ENCODE measurements around the gene RPS10. TPM values are rescaled to one million over a fixed set of nuclear protein-coding genes. Genes with fewer than 3 reads are reported as not detected.
A peak's percentile ranks its signal among the peaks of the same experiment; 100 is the strongest.

The RPS10 gene
- total RNA-seq, 1 donor from 2014 or later, result 1,703 TPM

DNA sequence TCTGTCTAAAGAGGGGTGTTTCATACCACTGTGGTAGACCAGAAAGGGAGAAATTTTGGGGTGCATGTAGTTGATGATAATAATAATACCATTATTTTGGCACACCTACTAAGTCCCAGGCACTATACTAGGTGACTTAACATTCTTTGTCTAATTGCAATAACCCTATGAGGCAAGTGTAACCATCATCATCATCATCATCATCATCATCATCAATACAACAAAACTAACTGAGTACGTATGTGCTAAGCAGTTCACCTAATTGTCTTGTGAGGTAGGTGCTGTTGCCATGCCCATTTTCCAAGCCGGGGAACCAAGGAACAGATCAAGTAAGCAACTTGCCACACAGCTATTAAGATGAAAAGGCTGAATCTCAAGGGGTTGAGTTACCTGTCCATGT, 37.4 kb upstream of the RPS10 start:
- Histone ChIP-seq H3K27ac (no peak overlapping the region), H3K4me3 (no peak overlapping the region), H3K27me3 (peaks cover 6% of the 10 kb centered on the region), H3K4me1 (peaks cover 0 to 9% of the 10 kb centered on the region in 2 donors), H3K9me3 (no peaks in the 10 kb centered on the region), H3K36me3 (no peaks in the 10 kb centered on the region)
- intact Hi-C loops (cut with DNase I), result no loop called here
- TF ChIP-seq, protein P1, sequence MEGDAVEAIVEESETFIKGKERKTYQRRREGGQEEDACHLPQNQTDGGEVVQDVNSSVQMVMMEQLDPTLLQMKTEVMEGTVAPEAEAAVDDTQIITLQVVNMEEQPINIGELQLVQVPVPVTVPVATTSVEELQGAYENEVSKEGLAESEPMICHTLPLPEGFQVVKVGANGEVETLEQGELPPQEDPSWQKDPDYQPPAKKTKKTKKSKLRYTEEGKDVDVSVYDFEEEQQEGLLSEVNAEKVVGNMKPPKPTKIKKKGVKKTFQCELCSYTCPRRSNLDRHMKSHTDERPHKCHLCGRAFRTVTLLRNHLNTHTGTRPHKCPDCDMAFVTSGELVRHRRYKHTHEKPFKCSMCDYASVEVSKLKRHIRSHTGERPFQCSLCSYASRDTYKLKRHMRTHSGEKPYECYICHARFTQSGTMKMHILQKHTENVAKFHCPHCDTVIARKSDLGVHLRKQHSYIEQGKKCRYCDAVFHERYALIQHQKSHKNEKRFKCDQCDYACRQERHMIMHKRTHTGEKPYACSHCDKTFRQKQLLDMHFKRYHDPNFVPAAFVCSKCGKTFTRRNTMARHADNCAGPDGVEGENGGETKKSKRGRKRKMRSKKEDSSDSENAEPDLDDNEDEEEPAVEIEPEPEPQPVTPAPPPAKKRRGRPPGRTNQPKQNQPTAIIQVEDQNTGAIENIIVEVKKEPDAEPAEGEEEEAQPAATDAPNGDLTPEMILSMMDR (IDR thresholded peaks at IDR 0.05), result no peak
- no peak for DNase-seq (ENCODE audit: low spot score in 2 of 2)

DNA sequence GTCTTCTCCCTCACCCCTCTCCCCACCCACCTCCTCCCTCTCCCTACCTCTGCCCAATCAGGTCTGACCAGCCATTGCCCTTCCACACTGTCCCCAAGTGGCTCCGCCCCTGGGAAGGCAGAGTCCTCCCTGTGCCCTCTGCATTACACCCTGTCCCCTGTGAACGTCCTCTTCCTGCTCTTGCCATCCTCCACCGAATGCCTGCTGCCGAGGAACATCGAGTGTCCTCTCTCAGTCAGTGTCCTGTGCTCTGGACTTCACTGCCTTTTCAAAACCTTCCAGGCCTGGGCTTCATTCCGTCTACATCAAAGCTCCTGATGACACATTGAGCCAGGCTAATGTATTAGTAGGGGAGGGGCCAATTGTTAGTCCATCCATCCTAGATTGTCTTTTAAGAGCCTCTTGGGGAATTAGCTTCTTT, 36.7 kb upstream of the RPS10 start:
- TF ChIP-seq, protein P1 (IDR thresholded peaks at IDR 0.05), result no peak
- Histone ChIP-seq H3K4me1 (peaks cover 0 to 9% of the 10 kb centered on the region in 2 donors), H3K9me3 (no peaks in the 10 kb centered on the region), H3K27ac (no peak overlapping the region), H3K4me3 (no peak overlapping the region), H3K27me3 (peaks cover 6% of the 10 kb centered on the region), H3K36me3 (no peaks in the 10 kb centered on the region)
- intact Hi-C loops (cut with DNase I), result no loop called here
- DNase-seq (ENCODE audit: low spot score in 2 of 2), result no peak

DNA sequence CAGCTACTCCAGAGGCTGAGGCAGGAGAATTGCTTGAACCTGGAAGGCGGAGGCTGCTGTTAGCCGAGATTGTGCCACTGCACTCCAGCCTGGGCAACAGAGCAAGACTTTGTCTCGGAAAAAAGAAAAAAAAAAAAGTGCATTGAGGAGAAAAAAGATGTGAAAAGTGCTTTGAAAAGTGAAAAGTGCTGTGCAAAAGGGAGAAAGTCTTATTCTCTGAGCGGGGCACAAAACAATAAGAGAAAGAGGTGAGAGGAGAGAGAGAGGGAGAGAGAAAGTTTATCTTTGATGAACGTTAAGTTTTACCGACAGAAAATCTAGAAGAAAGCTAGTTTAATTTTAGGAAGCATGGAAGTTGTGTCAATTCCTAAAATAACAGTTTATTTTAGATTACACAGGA, 36.1 kb upstream of the RPS10 start:
- TF ChIP-seq, protein P1 (IDR thresholded peaks at IDR 0.05), result no peak
- no peak overlapping the region for H3K27ac ChIP-seq
- H3K4me3 ChIP-seq, result no peak overlapping the region
- intact Hi-C loops (cut with DNase I), result no loop called here
- DNase-seq (ENCODE audit: low spot score in 2 of 2), result no peak
- no peaks in the 10 kb centered on the region for H3K9me3 ChIP-seq
- H3K4me1 ChIP-seq, result peaks cover 0 to 9% of the 10 kb centered on the region in 2 donors
- H3K36me3 ChIP-seq, result no peaks in the 10 kb centered on the region
- peaks cover 6% of the 10 kb centered on the region for H3K27me3 ChIP-seq

DNA sequence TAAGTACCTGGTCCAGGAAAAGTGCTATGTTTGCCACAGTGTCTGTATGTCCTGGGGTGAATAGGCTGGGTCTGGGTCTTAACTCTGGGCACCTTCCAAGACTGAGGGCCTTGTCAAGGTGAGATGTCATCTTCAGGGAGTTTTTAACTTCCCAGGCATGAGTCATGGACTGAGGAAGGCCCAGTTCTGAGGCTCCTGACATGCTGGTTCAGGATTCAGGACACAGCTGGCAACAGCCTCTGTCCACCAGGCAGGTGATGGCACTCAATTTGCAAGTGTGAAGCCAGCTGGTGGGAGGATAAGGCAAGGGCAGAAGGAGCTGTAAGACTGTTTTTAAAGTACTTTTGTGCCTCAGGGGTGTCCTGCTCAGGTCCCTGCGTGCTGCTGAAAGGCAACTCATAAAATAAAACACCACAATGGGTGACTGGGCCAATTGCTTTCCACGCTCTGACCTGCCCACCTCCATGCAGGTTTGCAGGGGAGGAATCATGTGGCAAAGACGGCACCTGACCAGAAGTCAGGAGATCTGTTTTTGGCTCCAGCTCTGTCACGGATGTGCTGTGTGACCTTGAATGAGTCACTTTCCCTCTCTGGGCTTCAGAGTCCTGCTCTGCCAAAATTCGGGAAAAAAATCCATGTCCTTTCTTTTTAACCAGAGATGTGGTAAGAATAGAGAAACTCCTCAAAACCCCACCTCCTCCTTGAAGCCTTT, 35.1 kb upstream of the RPS10 start:
- Histone ChIP-seq H3K36me3 (no peaks in the 10 kb centered on the region), H3K4me3 (no peak overlapping the region), H3K9me3 (no peaks in the 10 kb centered on the region), H3K27ac (no peak overlapping the region), H3K4me1 (peaks cover 0 to 5% of the 10 kb centered on the region in 2 donors), H3K27me3 (peaks cover 1% of the 10 kb centered on the region)
- intact Hi-C loops (cut with DNase I), result no loop called here
- TF ChIP-seq, protein P1 (IDR thresholded peaks at IDR 0.05), result no peak
- no peak for DNase-seq (ENCODE audit: low spot score in 2 of 2)

DNA sequence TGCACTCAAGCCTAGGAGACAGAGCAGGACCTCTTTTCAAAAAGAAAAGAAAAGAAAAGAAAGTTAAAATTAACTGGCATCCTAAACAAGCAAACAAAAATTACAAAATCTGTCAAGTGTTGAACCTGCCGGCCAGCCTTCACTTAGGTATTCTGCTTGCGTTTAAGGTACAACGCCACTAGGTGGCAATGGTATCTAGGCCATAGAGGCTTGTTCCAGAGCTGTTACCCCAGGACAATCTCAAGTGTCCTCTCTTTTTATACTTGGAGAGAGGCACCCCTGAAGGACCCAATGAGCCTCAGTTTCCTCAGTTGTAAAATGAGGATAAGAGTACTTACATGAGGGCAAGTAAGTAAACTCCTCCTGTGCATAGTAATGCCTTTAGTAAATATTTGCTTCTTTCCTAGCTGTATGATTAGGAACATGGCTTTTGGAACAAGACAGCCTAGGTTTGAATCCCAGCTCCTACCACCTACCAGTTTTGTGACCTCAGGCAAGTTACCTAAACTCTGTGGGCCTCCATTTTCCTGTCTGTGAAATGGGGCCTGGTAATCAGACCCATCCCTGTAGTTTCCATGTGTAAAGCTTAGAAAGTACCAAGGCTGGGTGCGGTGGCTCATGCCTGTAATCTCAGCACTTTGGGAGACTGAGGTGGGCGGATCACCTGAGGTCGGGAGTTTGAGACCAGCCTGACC, 34.2 kb upstream of the RPS10 start:
- TF ChIP-seq, protein P1 (IDR thresholded peaks at IDR 0.05), result peak in 2 of 3 experiments; percentile 13 to 28
- H3K27me3 ChIP-seq, result no peaks in the 10 kb centered on the region
- DNase-seq (ENCODE audit: low spot score in 2 of 2), result no peak
- no peak overlapping the region for H3K27ac ChIP-seq
- no peaks in the 10 kb centered on the region for H3K36me3 ChIP-seq
- intact Hi-C loops (cut with DNase I), result no loop called here
- H3K4me1 ChIP-seq, result no peaks in the 10 kb centered on the region
- no peak overlapping the region for H3K4me3 ChIP-seq
- no peaks in the 10 kb centered on the region for H3K9me3 ChIP-seq
